Body of pancreas (tissue), 4 donors: ENCODE measurements around the gene ARHGEF33. TPM values are rescaled to one million over a fixed set of nuclear protein-coding genes. Genes with fewer than 3 reads are reported as not detected.

Experiments used
- ATAC-seq: fragments of 150-250 bp; one replicate; pipeline ENCODE4 v1.9.1; 2016
- DNase-seq, 4 donors: peaks; one replicate each; pipeline ENCODE4 v3.0.0-alpha.2; 2019
- H3K27ac ChIP-seq, 4 donors: fragments of 200-600 bp; sonication (generic); 1 replicate in 3 of 4; 2 replicates in 1 of 4; pipeline versions ENCODE4 v1.5.1 to v1.6.1; 2016 to 2019; ENCODE audit warnings: mild to moderate bottlenecking in 1 of 4, mixed read lengths in 1 of 4, moderate library complexity in 1 of 4
- H3K27me3 ChIP-seq, 2 donors: fragments of 200-600 bp; sonication (generic); one replicate each; pipeline ENCODE4 v1.6.0; 2016; ENCODE audit warnings: mild to moderate bottlenecking in 1 of 2
- H3K36me3 ChIP-seq, 2 donors: fragments of 200-600 bp; sonication (generic); replicated peaks in 1 of 2; 2 replicates each; pipeline ENCODE4 v1.5.1; 2016; ENCODE audit warnings: low read depth in 2 of 2; ENCODE audit not compliant: insufficient read depth in 1 of 2
- H3K4me1 ChIP-seq: fragments of 200-600 bp; sonication (generic); one replicate; pipeline ENCODE4 v1.6.0; 2016
- H3K4me3 ChIP-seq, 2 donors: fragments of 200-600 bp; sonication (generic); 1 replicate in 1 of 2; 2 replicates in 1 of 2; pipeline ENCODE4 v1.5.1; 2016 to 2019
- H3K9me3 ChIP-seq, 3 donors: fragments of 200-600 bp; sonication (generic); 1 replicate in 2 of 3; 2 replicates in 1 of 3; pipeline ENCODE4 v1.5.1; 2016
- POLR2A ChIP-seq, 3 donors: fragments of 450-650 bp; IDR thresholded peaks; one replicate each; pipeline ENCODE4 v1.6.1; 2016; ENCODE audit warnings: antibody characterized with exemption in 3 of 3, mild to moderate bottlenecking in 2 of 3
- WGBS, 2 donors: methylation state at CpG; one replicate each; pipeline ENCODE4 v1.1.5; 2017; 5-methylcytosine and 5-hydroxymethylcytosine counted together
- intact Hi-C: fragments of 100-400 bp; cut with DNase I; formaldehyde crosslinking; loops from one replicate; pipeline ENCODE4 v1.15.1; 2023
- total RNA-seq, 2 donors: library from RNA; depleted of rRNA; stranded (reverse); fragments of >200 nt; gene quantifications; one replicate each; pipeline ENCODE4 v1.1.0, GENCODE V29; 2016
- TF ChIP-seq, protein P1 (sequence below), 7 experiments: fragments of 450-650 bp in 4 of 7; fragments of 200-600 bp in 3 of 7; sonication (generic) in 3 of 7; IDR thresholded peaks; one replicate each; pipeline ENCODE4 v1.5.1; 2016 to 2019; ENCODE audit warnings: antibody characterized with exemption in 7 of 7

Gene ARHGEF33
- total RNA-seq, 2 donors from 2014 or later = 0.33 to 1.3 TPM

DNA sequence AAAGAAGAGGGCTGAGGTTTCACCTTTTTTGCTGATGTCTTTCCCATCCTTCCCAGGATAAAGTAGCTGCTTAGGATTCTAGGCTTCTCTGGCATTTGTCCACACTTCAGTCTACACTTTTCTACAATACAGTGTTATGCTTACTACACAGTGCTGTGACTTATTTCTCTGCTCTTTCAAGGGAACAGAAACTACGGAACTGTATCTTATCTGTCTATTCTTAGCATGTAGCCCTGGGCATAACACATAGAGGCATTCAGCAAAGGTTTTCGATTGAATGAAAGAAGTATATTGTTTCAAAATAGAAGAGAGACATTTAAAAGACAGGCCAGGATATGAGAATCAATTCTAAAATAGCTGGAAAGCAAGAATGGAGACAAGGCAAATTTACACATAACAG lies 110.9 kb downstream of the ARHGEF33 start:
- no peaks in the 10 kb centered on the region for H3K27me3 ChIP-seq
- DNase-seq (no peak), ATAC-seq (no peak)
- no peak overlapping the region for H3K27ac ChIP-seq
- no peaks in the 10 kb centered on the region for H3K4me1 ChIP-seq
- TF ChIP-seq POLR2A (IDR thresholded peaks at IDR 0.05) = no peak
- TF ChIP-seq, protein P1, sequence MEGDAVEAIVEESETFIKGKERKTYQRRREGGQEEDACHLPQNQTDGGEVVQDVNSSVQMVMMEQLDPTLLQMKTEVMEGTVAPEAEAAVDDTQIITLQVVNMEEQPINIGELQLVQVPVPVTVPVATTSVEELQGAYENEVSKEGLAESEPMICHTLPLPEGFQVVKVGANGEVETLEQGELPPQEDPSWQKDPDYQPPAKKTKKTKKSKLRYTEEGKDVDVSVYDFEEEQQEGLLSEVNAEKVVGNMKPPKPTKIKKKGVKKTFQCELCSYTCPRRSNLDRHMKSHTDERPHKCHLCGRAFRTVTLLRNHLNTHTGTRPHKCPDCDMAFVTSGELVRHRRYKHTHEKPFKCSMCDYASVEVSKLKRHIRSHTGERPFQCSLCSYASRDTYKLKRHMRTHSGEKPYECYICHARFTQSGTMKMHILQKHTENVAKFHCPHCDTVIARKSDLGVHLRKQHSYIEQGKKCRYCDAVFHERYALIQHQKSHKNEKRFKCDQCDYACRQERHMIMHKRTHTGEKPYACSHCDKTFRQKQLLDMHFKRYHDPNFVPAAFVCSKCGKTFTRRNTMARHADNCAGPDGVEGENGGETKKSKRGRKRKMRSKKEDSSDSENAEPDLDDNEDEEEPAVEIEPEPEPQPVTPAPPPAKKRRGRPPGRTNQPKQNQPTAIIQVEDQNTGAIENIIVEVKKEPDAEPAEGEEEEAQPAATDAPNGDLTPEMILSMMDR (IDR thresholded peaks at IDR 0.05) = no peak
- H3K4me3 ChIP-seq = no peak overlapping the region
- intact Hi-C loops = no loop called here
- H3K36me3 ChIP-seq = peaks cover 0 to 7% of the 10 kb centered on the region in 2 donors
- H3K9me3 ChIP-seq = no peaks in the 10 kb centered on the region
- WGBS, 2 donors = 74 to 87% methylated on average over 2 of the region's 2 CpGs

DNA sequence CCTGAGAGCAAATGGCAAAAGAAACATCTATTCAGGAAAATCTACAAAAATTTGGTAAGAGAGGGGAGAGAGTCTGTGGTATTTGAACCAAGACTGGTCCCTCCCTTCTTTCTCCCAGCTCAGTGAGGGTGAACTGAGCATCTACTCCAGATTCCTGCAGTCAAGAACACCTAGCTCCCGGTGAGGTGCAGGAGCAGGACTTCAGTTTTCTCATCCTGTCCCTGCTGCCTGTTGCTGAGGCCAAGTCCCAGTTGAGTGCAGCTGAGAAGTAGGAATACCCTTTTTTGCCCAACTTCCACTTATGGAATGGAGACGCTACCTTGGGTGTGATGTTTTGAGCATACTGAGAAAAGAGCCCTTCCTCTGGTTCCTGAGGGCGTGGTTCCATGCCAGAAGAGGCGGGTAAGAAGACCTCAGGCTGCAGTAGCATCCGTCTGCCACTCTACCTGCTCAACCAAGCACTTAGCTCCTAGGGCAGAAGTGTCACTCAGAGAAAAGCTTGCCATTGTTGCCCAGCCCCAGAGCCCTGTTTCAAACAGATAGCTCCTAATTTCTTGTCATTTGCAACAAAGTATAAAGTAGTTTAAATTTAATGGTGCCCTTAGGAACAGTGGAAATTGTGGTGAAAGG lies 118.3 kb downstream of the ARHGEF33 start:
- intact Hi-C loops = no loop called here
- Histone ChIP-seq H3K36me3 (peaks cover 0 to 13% of the 10 kb centered on the region in 2 donors), H3K27me3 (no peaks in the 10 kb centered on the region), H3K4me1 (no peaks in the 10 kb centered on the region), H3K27ac (no peak overlapping the region), H3K9me3 (no peaks in the 10 kb centered on the region), H3K4me3 (no peak overlapping the region)
- ATAC-seq (no peak), DNase-seq (no peak)
- TF ChIP-seq POLR2A (IDR thresholded peaks at IDR 0.05) = no peak
- TF ChIP-seq, protein P1 (IDR thresholded peaks at IDR 0.05) = no peak
- 67 to 75% methylated on average over 3 to 5 of the region's 5 CpGs for WGBS, 2 donors

DNA sequence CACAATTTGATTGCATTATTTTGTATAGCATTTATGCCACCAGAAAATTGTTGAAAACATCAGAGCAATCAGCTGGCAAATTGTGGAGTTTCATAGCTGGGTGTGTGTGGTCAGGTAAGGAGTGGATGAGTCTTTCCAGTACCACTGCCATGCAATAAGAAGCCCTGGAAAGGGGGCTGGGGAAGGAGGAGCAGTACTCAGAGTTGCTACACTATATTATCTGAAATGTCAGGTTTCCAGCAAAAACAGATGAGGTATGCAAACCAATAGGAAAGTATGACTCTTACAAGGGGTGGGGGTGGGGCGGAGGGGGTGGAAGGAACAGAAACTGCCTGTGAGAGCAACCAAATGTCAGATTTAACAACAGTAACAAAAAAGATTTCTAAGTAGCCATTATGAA lies 119.0 kb downstream of the ARHGEF33 start:
- H3K27ac ChIP-seq = no peak overlapping the region
- no peaks in the 10 kb centered on the region for H3K9me3 ChIP-seq
- intact Hi-C loops = no loop called here
- TF ChIP-seq POLR2A (IDR thresholded peaks at IDR 0.05) = no peak
- TF ChIP-seq, protein P1 (IDR thresholded peaks at IDR 0.05) = no peak
- peaks cover 0 to 16% of the 10 kb centered on the region in 2 donors for H3K36me3 ChIP-seq
- no peaks in the 10 kb centered on the region for H3K27me3 ChIP-seq
- ATAC-seq (no peak), DNase-seq (no peak)
- no peaks in the 10 kb centered on the region for H3K4me1 ChIP-seq
- no peak overlapping the region for H3K4me3 ChIP-seq
- WGBS, 2 donors = 90 to 95% methylated on average over 1 of the region's 1 CpG

DNA sequence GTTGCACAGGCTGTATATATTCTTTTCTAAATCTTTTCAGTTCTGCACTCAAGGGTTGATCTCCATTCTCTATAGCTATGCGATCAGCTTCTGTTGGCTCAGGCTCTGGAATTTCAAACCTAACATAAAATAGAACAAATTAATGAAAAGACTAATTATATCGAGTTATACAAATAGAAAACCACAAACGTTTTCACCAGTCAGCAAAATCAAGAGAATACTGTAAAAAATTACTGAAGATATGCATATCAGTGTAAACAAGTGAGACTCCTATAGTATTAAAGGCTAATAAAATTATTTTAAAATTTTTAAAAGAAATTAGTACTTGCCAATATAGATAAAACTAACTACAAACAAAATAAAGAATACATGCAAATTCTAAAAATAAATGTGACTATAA lies 124.2 kb downstream of the ARHGEF33 start:
- 80 to 83% methylated on average over 3 of the region's 3 CpGs for WGBS, 2 donors
- no peak overlapping the region for H3K4me3 ChIP-seq
- TF ChIP-seq, protein P1 (IDR thresholded peaks at IDR 0.05) = no peak
- TF ChIP-seq POLR2A (IDR thresholded peaks at IDR 0.05) = no peak
- peaks cover 0 to 12% of the 10 kb centered on the region in 2 donors for H3K36me3 ChIP-seq
- no peaks in the 10 kb centered on the region for H3K27me3 ChIP-seq
- no peak overlapping the region for H3K27ac ChIP-seq
- no peak for ATAC-seq
- no peak for DNase-seq
- no peaks in the 10 kb centered on the region for H3K9me3 ChIP-seq
- H3K4me1 ChIP-seq = no peaks in the 10 kb centered on the region
- intact Hi-C loops = no loop called here

DNA sequence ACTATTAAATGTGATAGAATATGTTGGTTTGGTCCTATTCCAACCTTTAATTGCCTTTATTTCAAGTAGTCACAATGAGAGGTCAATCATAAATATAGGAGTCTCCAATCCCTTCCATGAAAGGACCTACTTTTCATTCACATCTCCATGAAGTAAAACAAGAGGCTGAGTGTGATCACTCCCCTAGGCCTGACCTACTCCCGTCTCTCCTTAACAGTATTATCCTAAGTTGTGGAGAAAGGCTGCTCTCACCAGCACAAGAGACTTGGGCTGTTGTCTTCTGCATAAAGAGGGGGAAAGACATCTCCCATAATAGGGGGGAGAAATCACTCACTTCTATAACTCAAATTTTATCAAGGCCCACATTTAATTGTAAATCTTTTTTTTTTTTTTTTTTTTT lies 125.7 kb downstream of the ARHGEF33 start:
- no peak for DNase-seq
- H3K4me1 ChIP-seq = no peaks in the 10 kb centered on the region
- TF ChIP-seq, protein P1 (IDR thresholded peaks at IDR 0.05) = no peak
- no peak for TF ChIP-seq POLR2A (IDR thresholded peaks at IDR 0.05)
- no peaks in the 10 kb centered on the region for H3K9me3 ChIP-seq
- no peaks in the 10 kb centered on the region for H3K27me3 ChIP-seq
- no peak overlapping the region for H3K4me3 ChIP-seq
- H3K27ac ChIP-seq = no peak overlapping the region
- 100% methylated on average over 1 of the region's 1 CpG for WGBS, 2 donors
- intact Hi-C loops = no loop called here
- peaks cover 0 to 8% of the 10 kb centered on the region in 2 donors for H3K36me3 ChIP-seq
- no peak for ATAC-seq
